Measurements from ENCODE around the gene CCR2.

GRCh38 chr3:46365737-46366524 is 12.0 kb downstream of the CCR2 start:
- TF ChIP-seq CTCF (conservative IDR thresholded peaks at IDR 0.05; ENCODE audit: low read depth in 2 of 2) (no peak), EZH2phosphoT487 (IDR thresholded peaks at IDR 0.05; ENCODE audit: unreplicated experiment) (no peak), JUNB (IDR thresholded peaks at IDR 0.05; ENCODE audit: unreplicated experiment) (no peak), CREB1 (CRISPR knock-in tag; IDR thresholded peaks at IDR 0.05; ENCODE audit: low read depth) (no peak), POLR2AphosphoS5 (IDR thresholded peaks at IDR 0.05; ENCODE audit: low read depth) (no peak), REST (IDR thresholded peaks at IDR 0.05; ENCODE audit: unreplicated experiment) (no peak)

Data from GM23338 (cell line).